MM.1S (cell line): Measurements from ENCODE around the gene PTGDS.

Source experiments
- DNase-seq: peaks from one replicate; pipeline ENCODE4 v3.0.0-alpha.2; 2015
- H2AFZ ChIP-seq: fragments of 300-600 bp; sonication (generic); 2 replicates; pipeline ENCODE4 v1.6.0; 2016; ENCODE audit warnings: antibody characterized with exemption, low read length
- H3F3A ChIP-seq: fragments of 300-600 bp; sonication (generic); 2 replicates; pipeline ENCODE4 v1.6.1; 2016; ENCODE audit warnings: mild to moderate bottlenecking, antibody characterized with exemption, low read length, moderate library complexity, mixed read lengths; ENCODE audit not compliant: insufficient read depth
- H3K27ac ChIP-seq: fragments of 300-600 bp; sonication (generic); 2 replicates; pipeline ENCODE4 v1.5.1; 2016; ENCODE audit warnings: mild to moderate bottlenecking, low read length
- H3K27me3 ChIP-seq: fragments of 300-600 bp; sonication (generic); replicated peaks from 2 replicates; pipeline ENCODE4 v1.6.0; 2016; ENCODE audit warnings: low read length; ENCODE audit not compliant: insufficient read depth
- H3K36me3 ChIP-seq: fragments of 300-600 bp; sonication (generic); replicated peaks from 2 replicates; pipeline ENCODE4 v1.6.1; 2016; ENCODE audit warnings: mild to moderate bottlenecking, low read length, mixed read lengths; ENCODE audit not compliant: insufficient read depth
- H3K4me1 ChIP-seq: fragments of 300-600 bp; sonication (generic); 2 replicates; pipeline ENCODE4 v1.6.1; 2016; ENCODE audit warnings: low read length, mixed read lengths
- H3K4me2 ChIP-seq: fragments of 300-600 bp; sonication (generic); 2 replicates; pipeline ENCODE4 v1.6.0; 2016; ENCODE audit warnings: low read depth, low read length
- H3K4me3 ChIP-seq: fragments of 300-600 bp; sonication (generic); 2 replicates; pipeline ENCODE4 v1.5.1; 2016; ENCODE audit warnings: low read length, mixed read lengths
- H3K79me2 ChIP-seq: fragments of 300-600 bp; sonication (generic); 2 replicates; pipeline ENCODE4 v1.6.1; 2016; ENCODE audit warnings: mixed run types, low read length, mixed read lengths
- H3K9ac ChIP-seq: fragments of 300-600 bp; sonication (generic); 2 replicates; pipeline ENCODE4 v1.6.1; 2016; ENCODE audit warnings: low read length, mixed read lengths
- H3K9me2 ChIP-seq: fragments of 300-600 bp; sonication (generic); replicated peaks from 2 replicates; pipeline ENCODE4 v1.6.1; 2016; ENCODE audit warnings: mild to moderate bottlenecking, low read length, mixed read lengths; ENCODE audit not compliant: insufficient read depth
- H3K9me3 ChIP-seq: fragments of 300-600 bp; sonication (generic); replicated peaks from 2 replicates; pipeline ENCODE4 v1.6.1; 2016; ENCODE audit warnings: mild to moderate bottlenecking, low read length, mixed read lengths; ENCODE audit not compliant: insufficient read depth
- H4K20me1 ChIP-seq: fragments of 300-600 bp; sonication (generic); 2 replicates; pipeline ENCODE4 v1.6.1; 2016; ENCODE audit warnings: mild to moderate bottlenecking, low read length, moderate library complexity, mixed read lengths; ENCODE audit not compliant: insufficient read depth
- CTCF ChIP-seq: fragments of 300-600 bp; sonication (generic); IDR thresholded peaks from 2 replicates; pipeline ENCODE4 v1.5.1; 2016; ENCODE audit warnings: antibody characterized with exemption, low read length, mixed read lengths
- EZH2 ChIP-seq: fragments of 300-600 bp; sonication (generic); optimal IDR thresholded peaks from 2 replicates; pipeline ENCODE3; 2017; ENCODE audit warnings: low read depth, mild to moderate bottlenecking, antibody characterized with exemption, low read length, mixed read lengths
- EZH2phosphoT487 ChIP-seq: fragments of 300-600 bp; sonication (generic); IDR thresholded peaks from 2 replicates; pipeline ENCODE4 v1.6.1; 2018; ENCODE audit warnings: antibody characterized with exemption, low read length

The PTGDS gene

DNA sequence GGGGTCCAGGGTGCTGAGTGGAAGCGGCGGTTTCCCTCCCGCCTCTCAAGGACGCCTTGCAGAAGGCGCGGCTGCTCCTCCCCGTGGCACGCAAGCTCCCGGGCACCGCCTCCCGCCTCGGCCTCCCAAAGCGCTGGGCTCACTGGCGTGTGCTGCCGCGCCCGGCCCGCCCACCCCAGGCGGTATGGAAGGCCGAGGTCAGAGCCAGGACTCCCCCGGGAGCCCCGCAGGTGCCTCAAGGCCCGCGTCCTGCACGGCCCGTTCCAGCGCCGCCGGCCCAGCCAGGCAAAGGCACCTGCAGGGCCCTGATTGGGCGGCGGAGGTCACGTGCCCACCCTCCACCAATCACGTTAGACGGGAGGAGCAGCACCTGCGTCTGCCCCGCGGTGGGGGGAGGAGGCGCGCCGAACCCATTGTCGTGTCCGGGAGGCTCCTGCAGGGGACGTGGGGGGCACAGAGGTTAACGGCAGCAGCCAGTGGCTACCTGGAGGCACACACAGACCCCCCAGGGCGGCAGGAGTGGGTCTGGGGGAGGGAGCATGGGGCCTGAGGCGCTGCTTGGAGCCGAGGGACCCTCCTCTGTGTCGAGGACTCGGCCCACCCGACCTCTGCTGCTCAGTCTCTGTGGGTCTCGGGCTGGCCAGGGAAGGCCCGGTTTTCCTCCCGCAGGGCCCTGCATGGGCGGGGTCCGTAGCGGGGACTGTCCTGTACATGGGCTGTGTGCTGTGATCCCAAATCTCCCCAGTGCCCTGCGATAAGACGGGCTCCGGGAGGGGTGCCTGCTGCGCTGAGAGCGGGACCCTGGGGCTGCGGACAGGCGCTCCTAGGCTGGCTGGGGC lies 27.3 kb upstream of the PTGDS start:
- Histone ChIP-seq H3K9me3 (no peaks in the 10 kb centered on the region), H3K4me3 (peak overlapping the region; percentile 63), H3K27me3 (peaks cover 20% of the 10 kb centered on the region), H3F3A (no peaks in the 10 kb centered on the region), H4K20me1 (no peaks in the 10 kb centered on the region), H3K79me2 (no peaks in the 10 kb centered on the region), H3K4me2 (peak overlapping the region; percentile 96), H2AFZ (peak overlapping the region; percentile 93), H3K4me1 (peaks cover 6% of the 10 kb centered on the region), H3K9me2 (no peaks in the 10 kb centered on the region), H3K36me3 (no peaks in the 10 kb centered on the region), H3K9ac (peak overlapping the region; percentile 72), H3K27ac (peak overlapping the region; percentile 43; the same call in 1 of the 2 replicates)
- TF ChIP-seq EZH2phosphoT487 (no peak), CTCF (peak; percentile 24; the same call in 1 of the 2 replicates)
- peak; percentile 95 for DNase-seq

GRCh38 chr9:136950656-136951276 lies 26.5 kb upstream of the PTGDS start:
- Histone ChIP-seq H2AFZ (peak overlapping the region; percentile 93), H3K4me1 (peaks cover 6% of the 10 kb centered on the region; the same call in 1 of the 2 replicates), H3K9ac (peak overlapping the region; percentile 72; the same call in 1 of the 2 replicates), H3K4me3 (peak overlapping the region; percentile 63), H4K20me1 (no peaks in the 10 kb centered on the region), H3K79me2 (no peaks in the 10 kb centered on the region), H3F3A (no peaks in the 10 kb centered on the region), H3K9me3 (no peaks in the 10 kb centered on the region), H3K27me3 (peaks cover 28% of the 10 kb centered on the region), H3K27ac (no peak overlapping the region), H3K36me3 (no peaks in the 10 kb centered on the region), H3K4me2 (peak overlapping the region; percentile 96), H3K9me2 (no peaks in the 10 kb centered on the region)
- TF ChIP-seq EZH2phosphoT487 (no peak), EZH2 (no peak), CTCF (no peak)
- DNase-seq = no peak

- Histone ChIP-seq H3K9ac (no peak within 1 kb of the TSS), H3K27ac (no peak within 1 kb of the TSS), H2AFZ (no peak within 1 kb of the TSS), H3K9me3 (no peaks in the 10 kb centered on the region), H3K36me3 (no peaks in the 10 kb centered on the region), H3F3A (no peaks in the 10 kb centered on the region), H3K4me3 (no peak within 1 kb of the TSS), H3K4me2 (no peak within 1 kb of the TSS), H3K4me1 (peaks cover 6% of the 10 kb centered on the region; the same call in 1 of the 2 replicates), H4K20me1 (no peaks in the 10 kb centered on the region), H3K79me2 (no peaks in the 10 kb centered on the region), H3K9me2 (no peaks in the 10 kb centered on the region), H3K27me3 (peaks cover 37% of the 10 kb centered on the region)
- no peak for DNase-seq
- TF ChIP-seq CTCF (no peak), EZH2 (no peak), EZH2phosphoT487 (no peak)
Measured at GRCh38 chr9:136951541-136952320, 25.6 kb upstream of the PTGDS start, which contains the start of gene LCN12. Gene LCN12 (plus strand): TSS chr9:136952273. CDS start chr9:136952328, 55 bp downstream.
